OCI-LY1 (cell line): ENCODE measurements around the gene SDK1.

ENCODE experiments used
- H2AFZ ChIP-seq: fragments of 200-600 bp; sonication (generic), shearing (Covaris generic); 2 replicates; pipeline ENCODE4 v1.6.0; 2014; ENCODE audit warnings: antibody characterized with exemption, mild to moderate bottlenecking, low read length
- H3F3A ChIP-seq: fragments of 200-600 bp; sonication (generic), shearing (Covaris generic); 2 replicates; pipeline ENCODE4 v1.6.0; 2014; ENCODE audit warnings: mild to moderate bottlenecking, antibody characterized with exemption, low read length, moderate library complexity; ENCODE audit not compliant: insufficient read depth
- H3K27ac ChIP-seq: fragments of 200-600 bp; sonication (generic); 2 replicates; pipeline ENCODE4 v1.5.1; 2014; ENCODE audit warnings: low read length, mixed run types, mild to moderate bottlenecking, low read depth; ENCODE audit not compliant: poor library complexity, severe bottlenecking
- H3K27me3 ChIP-seq: fragments of 200-600 bp; sonication (generic); 2 replicates; pipeline ENCODE4 v1.6.0; 2014; ENCODE audit warnings: antibody characterized with exemption, mild to moderate bottlenecking, low read length, moderate library complexity; ENCODE audit not compliant: insufficient read depth
- H3K36me3 ChIP-seq: fragments of 200-600 bp; sonication (generic); 2 replicates; pipeline ENCODE4 v1.6.1; 2014; ENCODE audit warnings: mild to moderate bottlenecking, antibody characterized with exemption, low read length, moderate library complexity, mixed read lengths; ENCODE audit not compliant: insufficient read depth
- H3K4me1 ChIP-seq: fragments of 200-600 bp; sonication (generic); 2 replicates; pipeline ENCODE4 v1.5.1; 2014; ENCODE audit warnings: mild to moderate bottlenecking, low read length, moderate library complexity; ENCODE audit not compliant: insufficient read depth, severe bottlenecking
- H3K4me2 ChIP-seq: fragments of 200-600 bp; sonication (generic), shearing (Covaris generic); 2 replicates; pipeline ENCODE4 v1.6.1; 2014; ENCODE audit warnings: low read length
- H3K4me3 ChIP-seq: fragments of 200-600 bp; sonication (generic); 2 replicates; pipeline ENCODE4 v1.5.1; 2014; ENCODE audit warnings: low read length, low read depth, mild to moderate bottlenecking, mixed read lengths; ENCODE audit not compliant: poor library complexity, severe bottlenecking
- H3K79me2 ChIP-seq: fragments of 200-600 bp; shearing (Covaris generic); 2 replicates; pipeline ENCODE4 v1.6.1; 2016; ENCODE audit warnings: mixed run types, low read length, mixed read lengths; ENCODE audit not compliant: insufficient read depth
- H3K9ac ChIP-seq: fragments of 200-600 bp; sonication (generic), shearing (Covaris generic); 2 replicates; pipeline ENCODE4 v1.6.1; 2014; ENCODE audit warnings: mild to moderate bottlenecking, low read length, mixed read lengths
- H3K9me2 ChIP-seq: fragments of 200-600 bp; sonication (generic), shearing (Covaris generic); 2 replicates; pipeline ENCODE4 v1.6.1; 2014; ENCODE audit warnings: low read depth, mild to moderate bottlenecking, low read length, mixed read lengths
- H3K9me3 ChIP-seq: fragments of 200-600 bp; shearing (Covaris generic); 2 replicates; pipeline ENCODE4 v1.6.1; 2014; ENCODE audit warnings: low read length, mixed read lengths
- H4K20me1 ChIP-seq: fragments of 200-600 bp; sonication (generic), shearing (Covaris generic); 2 replicates; pipeline ENCODE4 v1.6.0; 2016; ENCODE audit warnings: mild to moderate bottlenecking, low read length; ENCODE audit not compliant: insufficient read depth
- EZH2 ChIP-seq: fragments of 200-600 bp; sonication (generic), shearing (Covaris generic); IDR thresholded peaks from 2 replicates; pipeline ENCODE4 v1.8.0; 2017; ENCODE audit warnings: borderline replicate concordance, mixed run types, mild to moderate bottlenecking, antibody characterized with exemption, low read length, moderate library complexity, mixed read lengths
- TF ChIP-seq, protein P1 (sequence below): fragments of 200-600 bp; sonication (generic), shearing (Covaris generic); IDR thresholded peaks from 2 replicates; pipeline ENCODE4 v1.5.1; 2017; ENCODE audit warnings: mild to moderate bottlenecking, antibody characterized with exemption, low read length, moderate library complexity, mixed read lengths

SDK1 gene

DNA sequence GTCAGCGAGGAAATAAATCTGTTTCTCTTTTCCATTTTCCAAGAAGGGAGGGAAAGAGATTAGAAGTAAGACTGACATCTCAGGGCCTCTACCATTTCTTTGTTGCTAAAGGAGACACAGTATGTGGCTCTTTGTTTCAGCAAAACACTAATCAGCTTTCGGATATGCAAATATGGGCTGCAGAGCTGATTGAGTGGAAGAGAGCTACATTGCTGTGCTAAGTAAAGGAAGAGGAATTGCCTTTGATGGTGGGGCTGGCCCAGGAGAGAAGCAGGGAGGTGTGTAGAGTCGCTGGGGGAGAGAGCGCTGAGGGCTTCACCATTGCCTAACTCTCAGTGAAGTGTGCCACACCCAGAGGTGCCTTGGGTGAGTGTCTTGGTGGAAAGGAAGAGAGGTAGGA, 284.8 kb downstream of the SDK1 start:
- H4K20me1 ChIP-seq: no peaks in the 10 kb centered on the region
- H3K9me3 ChIP-seq: no peaks in the 10 kb centered on the region
- no peak overlapping the region; the same call in 1 of the 2 replicates for H3K4me2 ChIP-seq
- no peak overlapping the region for H3K4me3 ChIP-seq
- TF ChIP-seq, protein P1, sequence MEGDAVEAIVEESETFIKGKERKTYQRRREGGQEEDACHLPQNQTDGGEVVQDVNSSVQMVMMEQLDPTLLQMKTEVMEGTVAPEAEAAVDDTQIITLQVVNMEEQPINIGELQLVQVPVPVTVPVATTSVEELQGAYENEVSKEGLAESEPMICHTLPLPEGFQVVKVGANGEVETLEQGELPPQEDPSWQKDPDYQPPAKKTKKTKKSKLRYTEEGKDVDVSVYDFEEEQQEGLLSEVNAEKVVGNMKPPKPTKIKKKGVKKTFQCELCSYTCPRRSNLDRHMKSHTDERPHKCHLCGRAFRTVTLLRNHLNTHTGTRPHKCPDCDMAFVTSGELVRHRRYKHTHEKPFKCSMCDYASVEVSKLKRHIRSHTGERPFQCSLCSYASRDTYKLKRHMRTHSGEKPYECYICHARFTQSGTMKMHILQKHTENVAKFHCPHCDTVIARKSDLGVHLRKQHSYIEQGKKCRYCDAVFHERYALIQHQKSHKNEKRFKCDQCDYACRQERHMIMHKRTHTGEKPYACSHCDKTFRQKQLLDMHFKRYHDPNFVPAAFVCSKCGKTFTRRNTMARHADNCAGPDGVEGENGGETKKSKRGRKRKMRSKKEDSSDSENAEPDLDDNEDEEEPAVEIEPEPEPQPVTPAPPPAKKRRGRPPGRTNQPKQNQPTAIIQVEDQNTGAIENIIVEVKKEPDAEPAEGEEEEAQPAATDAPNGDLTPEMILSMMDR: no peak
- TF ChIP-seq EZH2: no peak
- H3K27ac ChIP-seq: peak overlapping the region; percentile 53
- H3K9ac ChIP-seq: no peak overlapping the region
- H3K36me3 ChIP-seq: no peaks in the 10 kb centered on the region
- no peaks in the 10 kb centered on the region for H3K27me3 ChIP-seq
- no peak overlapping the region for H2AFZ ChIP-seq
- peaks cover 21% of the 10 kb centered on the region for H3K4me1 ChIP-seq
- no peaks in the 10 kb centered on the region for H3F3A ChIP-seq
- no peaks in the 10 kb centered on the region for H3K79me2 ChIP-seq
- H3K9me2 ChIP-seq: no peaks in the 10 kb centered on the region

DNA sequence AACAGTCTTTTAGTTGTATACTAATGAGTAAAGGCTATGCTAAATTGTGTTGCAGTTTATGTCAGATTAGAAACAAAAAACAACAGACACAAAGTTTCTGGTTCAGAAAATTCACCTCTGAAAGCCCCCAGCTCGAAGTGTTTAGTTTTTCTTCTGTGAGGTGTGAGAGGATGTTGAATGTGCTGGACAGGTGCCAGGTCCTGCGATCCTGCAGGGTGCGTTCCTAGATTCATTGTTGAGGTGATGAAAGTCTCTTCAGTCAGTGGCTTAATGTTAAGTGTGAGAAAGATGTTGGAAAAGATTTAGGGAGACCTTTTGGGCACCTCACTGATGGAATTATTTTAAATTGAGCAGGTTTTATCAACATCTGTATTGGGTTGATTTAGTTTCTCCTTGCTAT, 287.3 kb downstream of the SDK1 start:
- Histone ChIP-seq H4K20me1 (no peaks in the 10 kb centered on the region), H3K4me2 (no peak overlapping the region), H3K9me2 (no peaks in the 10 kb centered on the region), H3K27me3 (no peaks in the 10 kb centered on the region), H3K27ac (no peak overlapping the region), H3K9me3 (no peaks in the 10 kb centered on the region), H3K36me3 (no peaks in the 10 kb centered on the region), H3K9ac (no peak overlapping the region), H3K4me3 (no peak overlapping the region), H3K79me2 (no peaks in the 10 kb centered on the region), H3F3A (no peaks in the 10 kb centered on the region), H3K4me1 (peaks cover 21% of the 10 kb centered on the region), H2AFZ (no peak overlapping the region)
- TF ChIP-seq, protein P1: no peak
- no peak for TF ChIP-seq EZH2

DNA sequence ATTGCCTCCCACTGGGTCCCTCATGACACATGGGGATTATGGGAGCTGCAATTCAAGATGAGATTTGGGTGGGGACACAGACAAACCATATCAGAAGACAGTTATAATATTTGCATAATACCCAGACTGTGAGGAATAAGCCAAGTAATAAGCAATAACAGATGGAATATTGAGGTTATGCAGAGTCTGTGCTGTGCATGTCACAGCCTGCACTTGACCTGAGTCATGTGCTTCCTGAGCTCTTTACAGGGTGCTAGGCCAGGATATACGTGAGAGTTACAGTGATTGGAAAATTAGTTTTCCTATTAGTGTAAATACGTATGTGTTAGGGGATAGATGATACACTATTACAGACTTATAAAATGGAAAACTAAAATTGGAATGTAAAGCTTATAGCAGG, 288.7 kb downstream of the SDK1 start:
- no peaks in the 10 kb centered on the region for H3K79me2 ChIP-seq
- H3K27me3 ChIP-seq: no peaks in the 10 kb centered on the region
- no peak overlapping the region for H3K4me3 ChIP-seq
- no peak overlapping the region for H2AFZ ChIP-seq
- H3K9me3 ChIP-seq: no peaks in the 10 kb centered on the region
- H3K9me2 ChIP-seq: no peaks in the 10 kb centered on the region
- no peaks in the 10 kb centered on the region for H4K20me1 ChIP-seq
- H3F3A ChIP-seq: no peaks in the 10 kb centered on the region
- H3K4me1 ChIP-seq: peaks cover 21% of the 10 kb centered on the region
- H3K9ac ChIP-seq: no peak overlapping the region
- no peak overlapping the region for H3K4me2 ChIP-seq
- no peak overlapping the region for H3K27ac ChIP-seq
- no peaks in the 10 kb centered on the region for H3K36me3 ChIP-seq
- TF ChIP-seq, protein P1: no peak
- no peak for TF ChIP-seq EZH2
